NT2/D1 (cell line): ENCODE data around the gene CARD16.

ENCODE experiments used
- DNase-seq: peaks from one replicate; pipeline ENCODE4 v3.0.0-alpha.2; 2011; ENCODE audit warnings: low read depth, low spot score
- H3K27me3 ChIP-seq: 2 replicates; pipeline ENCODE4 v1.6.0; 2011; ENCODE audit warnings: mild to moderate bottlenecking; ENCODE audit not compliant: insufficient read length, insufficient read depth
- H3K36me3 ChIP-seq: 2 replicates; pipeline ENCODE4 v1.6.1; 2011; ENCODE audit warnings: mild to moderate bottlenecking, low read length, mixed read lengths; ENCODE audit not compliant: insufficient read depth, insufficient read length
- H3K4me1 ChIP-seq: 2 replicates; pipeline ENCODE4 v1.5.1; 2011; ENCODE audit not compliant: insufficient read depth, insufficient read length
- H3K4me3 ChIP-seq: 2 replicates; pipeline ENCODE4 v1.5.1; 2011; ENCODE audit warnings: low read depth; ENCODE audit not compliant: insufficient read length
- H3K9ac ChIP-seq: 2 replicates; pipeline ENCODE4 v1.6.0; 2011; ENCODE audit warnings: low read depth; ENCODE audit not compliant: insufficient read length
- H3K9me3 ChIP-seq: 2 replicates; pipeline ENCODE4 v1.5.1; 2011; ENCODE audit warnings: mild to moderate bottlenecking, low read length; ENCODE audit not compliant: insufficient read depth
- SUZ12 ChIP-seq: IDR thresholded peaks from 2 replicates; pipeline ENCODE4 v1.6.1; 2011; ENCODE audit not compliant: insufficient read length, insufficient read depth; ENCODE audit errors: extremely low read depth
- YY1 ChIP-seq: IDR thresholded peaks from 2 replicates; pipeline ENCODE4 v1.6.1; 2011; ENCODE audit not compliant: insufficient read length, insufficient read depth
- ZNF274 ChIP-seq: IDR thresholded peaks from 2 replicates; pipeline ENCODE4 v1.6.1; 2011; ENCODE audit warnings: mild to moderate bottlenecking, low read depth, low read length

The CARD16 gene

GRCh38 chr11:105027678-105028077 lies 17.5 kb downstream of the CARD16 start:
- Histone ChIP-seq H3K36me3 (no peaks in the 10 kb centered on the region), H3K9me3 (no peaks in the 10 kb centered on the region), H3K9ac (no peak overlapping the region), H3K27me3 (no peaks in the 10 kb centered on the region), H3K4me3 (no peak overlapping the region), H3K4me1 (no peaks in the 10 kb centered on the region)
- DNase-seq, result no peak
- TF ChIP-seq YY1 (no peak), SUZ12 (no peak), ZNF274 (no peak)

- TF ChIP-seq ZNF274, result no peak
- TF ChIP-seq YY1, result no peak
- no peak for TF ChIP-seq SUZ12
- no peak overlapping the region for H3K4me3 ChIP-seq
- H3K27me3 ChIP-seq, result no peaks in the 10 kb centered on the region
- no peaks in the 10 kb centered on the region for H3K4me1 ChIP-seq
- H3K36me3 ChIP-seq, result no peaks in the 10 kb centered on the region
- H3K9ac ChIP-seq, result no peak overlapping the region
- H3K9me3 ChIP-seq, result no peaks in the 10 kb centered on the region
- DNase-seq, result no peak
These were observed 20.7 kb downstream of the CARD16 start for GRCh38 chr11:105024394-105024793.

- DNase-seq, result no peak
- no peak within 1 kb of the TSS for H3K4me3 ChIP-seq
- no peak for TF ChIP-seq ZNF274
- TF ChIP-seq SUZ12, result no peak
- no peak for TF ChIP-seq YY1
- H3K9me3 ChIP-seq, result no peaks in the 10 kb centered on the region
- no peaks in the 10 kb centered on the region for H3K4me1 ChIP-seq
- no peak within 1 kb of the TSS for H3K9ac ChIP-seq
- no peaks in the 10 kb centered on the region for H3K36me3 ChIP-seq
- no peaks in the 10 kb centered on the region for H3K27me3 ChIP-seq
These were observed 22.1 kb downstream of the CARD16 start, which contains the start of gene CASP5 for GRCh38 chr11:105023003-105023402. TSS of gene CASP5 (minus strand) at chr11:105023168. CDS start at chr11:105023136, 32 bp downstream.

GRCh38 chr11:105022527-105022926 lies 22.6 kb downstream of the CARD16 start:
- Histone ChIP-seq H3K36me3 (no peaks in the 10 kb centered on the region), H3K9ac (no peak overlapping the region), H3K4me1 (no peaks in the 10 kb centered on the region), H3K27me3 (no peaks in the 10 kb centered on the region), H3K4me3 (no peak overlapping the region), H3K9me3 (no peaks in the 10 kb centered on the region)
- no peak for TF ChIP-seq SUZ12
- no peak for TF ChIP-seq ZNF274
- no peak for TF ChIP-seq YY1
- DNase-seq, result no peak

DNA sequence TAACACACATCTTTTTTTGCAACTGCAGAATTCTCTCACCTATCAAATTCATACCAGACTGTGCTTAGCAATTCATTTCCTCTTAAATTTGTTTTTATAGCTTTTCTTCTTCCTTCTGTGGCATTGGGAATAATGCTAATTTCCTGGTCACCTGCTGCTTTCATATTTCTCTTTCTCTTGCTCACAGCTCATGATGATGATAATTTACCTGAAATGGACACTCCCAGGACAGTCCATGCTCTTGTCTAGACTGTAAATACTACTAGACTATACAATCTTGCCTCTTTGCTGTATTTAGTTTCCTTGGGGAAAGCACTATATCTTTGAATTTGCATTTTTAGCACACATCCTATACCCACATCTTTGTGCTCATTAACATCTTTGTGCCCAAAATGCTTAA lies 37.7 kb downstream of the CARD16 start:
- no peaks in the 10 kb centered on the region for H3K4me1 ChIP-seq
- TF ChIP-seq YY1 (no peak), SUZ12 (no peak)
- H3K9me3 ChIP-seq, result no peaks in the 10 kb centered on the region
- H3K27me3 ChIP-seq, result no peaks in the 10 kb centered on the region
- DNase-seq, result no peak
- no peaks in the 10 kb centered on the region for H3K36me3 ChIP-seq
- no peak overlapping the region for H3K9ac ChIP-seq
- H3K4me3 ChIP-seq, result no peak overlapping the region

DNA sequence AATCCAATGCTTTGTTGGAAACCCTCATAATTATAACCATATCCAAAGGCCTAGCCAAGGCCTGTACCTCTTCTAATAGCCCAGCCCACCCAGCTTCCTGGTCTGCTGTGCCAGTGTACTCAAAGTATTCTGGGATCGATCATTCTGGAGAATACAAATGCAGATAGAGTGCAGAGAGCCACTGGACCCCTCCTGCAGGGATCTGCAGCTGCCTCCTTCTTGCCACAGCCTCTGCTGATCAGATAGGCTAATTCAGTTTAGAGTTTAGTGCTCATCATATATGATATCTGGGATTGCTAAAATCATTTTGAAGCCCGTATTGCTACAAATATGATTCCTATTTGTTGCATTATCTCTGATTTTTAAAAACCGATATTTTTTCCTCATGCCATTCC lies 39.7 kb downstream of the CARD16 start:
- no peaks in the 10 kb centered on the region for H3K27me3 ChIP-seq
- DNase-seq, result no peak
- no peaks in the 10 kb centered on the region for H3K9me3 ChIP-seq
- TF ChIP-seq ZNF274, result no peak
- TF ChIP-seq YY1, result no peak
- TF ChIP-seq SUZ12, result no peak
- no peaks in the 10 kb centered on the region for H3K4me1 ChIP-seq
- no peak overlapping the region for H3K9ac ChIP-seq
- no peak overlapping the region for H3K4me3 ChIP-seq
- H3K36me3 ChIP-seq, result no peaks in the 10 kb centered on the region

DNA sequence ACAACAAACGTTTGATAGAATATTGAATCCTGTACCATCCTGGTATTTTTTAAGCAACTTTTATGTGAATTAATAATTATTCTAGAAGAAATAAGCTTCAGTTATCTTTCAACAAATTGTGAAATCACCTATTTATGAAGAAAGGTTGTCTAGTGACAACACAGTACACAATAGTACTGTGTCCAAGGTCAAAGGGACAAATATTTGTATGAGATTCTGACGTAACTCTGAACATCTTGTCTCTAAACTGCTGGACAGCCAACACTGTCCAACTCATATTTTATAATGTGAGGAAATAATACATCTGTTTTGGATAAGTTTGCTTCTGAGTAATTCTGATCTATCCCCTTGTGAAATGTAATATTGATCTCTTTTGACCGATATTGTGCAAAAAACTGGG lies 41.1 kb downstream of the CARD16 start:
- TF ChIP-seq SUZ12, result no peak
- no peak for TF ChIP-seq YY1
- TF ChIP-seq ZNF274, result no peak
- no peaks in the 10 kb centered on the region for H3K27me3 ChIP-seq
- no peak overlapping the region for H3K9ac ChIP-seq
- H3K9me3 ChIP-seq, result no peaks in the 10 kb centered on the region
- no peaks in the 10 kb centered on the region for H3K36me3 ChIP-seq
- no peaks in the 10 kb centered on the region for H3K4me1 ChIP-seq
- no peak overlapping the region for H3K4me3 ChIP-seq
- no peak for DNase-seq

DNA sequence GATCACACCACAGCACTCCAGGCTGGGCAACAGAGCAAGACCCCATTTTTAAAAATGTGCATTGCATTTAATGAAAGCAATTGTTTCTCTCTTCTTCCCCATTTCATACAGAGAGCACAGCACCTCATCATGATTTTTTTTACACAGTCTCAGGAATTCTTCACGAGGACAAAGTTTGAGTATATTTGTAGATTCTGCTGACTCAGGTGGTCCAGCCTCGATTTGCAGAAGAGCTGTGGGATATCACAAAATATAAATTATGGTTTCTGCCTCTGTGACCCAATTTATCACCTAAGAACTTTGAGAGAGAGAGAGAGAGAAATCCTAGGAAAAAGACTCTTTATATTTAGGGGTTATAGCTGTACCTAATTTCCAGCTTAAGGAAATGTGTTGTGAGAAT lies 42.0 kb downstream of the CARD16 start:
- H3K9ac ChIP-seq, result no peak overlapping the region
- no peaks in the 10 kb centered on the region for H3K36me3 ChIP-seq
- H3K4me3 ChIP-seq, result no peak overlapping the region
- DNase-seq, result no peak
- TF ChIP-seq SUZ12, result no peak
- H3K27me3 ChIP-seq, result no peaks in the 10 kb centered on the region
- no peaks in the 10 kb centered on the region for H3K4me1 ChIP-seq
- H3K9me3 ChIP-seq, result no peaks in the 10 kb centered on the region
